SKM-1 treated with dmso at 0.1 percent for 144 hours (cell line): ENCODE measurements around the gene IRX5.

Experiments used
- DNase-seq: peaks from one replicate; lab custom pipeline; 2025; ENCODE audit not compliant: unreplicated experiment; lab: John Stamatoyannopoulos, UW

Gene IRX5

GRCh38 chr16:54929090-54930004 lies 1.3 kb upstream of the IRX5 start:
- DNase-seq, result peak; percentile 95

GRCh38 chr16:54930869-54931119 lies 129 bp downstream of the IRX5 start:
- no peak for DNase-seq

- peak; percentile 17 for DNase-seq
Measured at GRCh38 chr16:54931120-54932014, 702 bp downstream of the IRX5 start.

GRCh38 chr16:54932021-54932660 lies 1.5 kb downstream of the IRX5 start:
- no peak for DNase-seq

GRCh38 chr16:54932737-54933254 lies 2.1 kb downstream of the IRX5 start:
- DNase-seq, result no peak

- no peak for DNase-seq
Measured at GRCh38 chr16:54933281-54934011, 2.8 kb downstream of the IRX5 start.

GRCh38 chr16:54934481-54935265 lies 4.0 kb downstream of the IRX5 start:
- no peak for DNase-seq

GRCh38 chr16:54935266-54935968 lies 4.8 kb downstream of the IRX5 start:
- DNase-seq, result no peak

GRCh38 chr16:54936201-54936978 lies 5.7 kb downstream of the IRX5 start:
- peak; percentile 15 for DNase-seq

- no peak for DNase-seq
Measured at GRCh38 chr16:54936979-54937670, 6.5 kb downstream of the IRX5 start.

GRCh38 chr16:54937671-54938211 lies 7.1 kb downstream of the IRX5 start:
- no peak for DNase-seq

- DNase-seq, result no peak
Measured at GRCh38 chr16:54938212-54939028, 7.8 kb downstream of the IRX5 start.

GRCh38 chr16:54939029-54939346 lies 8.3 kb downstream of the IRX5 start:
- no peak for DNase-seq

- no peak for DNase-seq
Measured at GRCh38 chr16:54939510-54940278, 9.0 kb downstream of the IRX5 start.

- no peak for DNase-seq
Measured at GRCh38 chr16:54940279-54940604, 9.6 kb downstream of the IRX5 start.

- no peak for DNase-seq
Measured at GRCh38 chr16:54942353-54942943, 11.8 kb downstream of the IRX5 start.
